ENCODE data around the gene GPC5.

Gene GPC5

DNA sequence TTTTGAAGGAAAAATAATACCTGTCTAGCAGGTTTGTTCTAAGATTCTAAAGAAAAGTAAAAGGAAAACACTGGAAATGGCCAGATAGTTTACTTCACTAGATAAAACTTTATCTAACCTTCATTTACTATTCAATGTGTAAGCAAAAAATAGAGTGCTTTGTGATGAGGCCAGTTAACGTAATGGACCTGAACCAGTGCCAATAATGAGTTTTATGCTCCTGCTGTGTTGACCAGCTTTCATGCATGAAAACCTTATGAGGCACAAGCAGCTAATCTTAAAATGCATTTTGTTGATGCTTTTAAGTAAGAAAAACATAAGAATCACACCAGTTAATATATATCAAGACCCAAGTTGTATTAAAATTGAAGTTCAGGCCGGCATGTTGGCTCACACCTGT, 1211.0 kb downstream of the GPC5 start:
- no peak overlapping the region for H3K27ac ChIP-seq (ENCODE audit: extremely low read depth, low read depth, low read length)
- no peaks in the 10 kb centered on the region for H3K36me3 ChIP-seq (ENCODE audit: control insufficient read depth in 2 of 2, insufficient read depth in 1 of 2, low read length in 2 of 2)
- no peak for TF ChIP-seq GLI2 (tag by site-specific recombination; IDR thresholded peaks at IDR 0.05; ENCODE audit: borderline replicate concordance, low read depth)
- TF ChIP-seq, protein P1, sequence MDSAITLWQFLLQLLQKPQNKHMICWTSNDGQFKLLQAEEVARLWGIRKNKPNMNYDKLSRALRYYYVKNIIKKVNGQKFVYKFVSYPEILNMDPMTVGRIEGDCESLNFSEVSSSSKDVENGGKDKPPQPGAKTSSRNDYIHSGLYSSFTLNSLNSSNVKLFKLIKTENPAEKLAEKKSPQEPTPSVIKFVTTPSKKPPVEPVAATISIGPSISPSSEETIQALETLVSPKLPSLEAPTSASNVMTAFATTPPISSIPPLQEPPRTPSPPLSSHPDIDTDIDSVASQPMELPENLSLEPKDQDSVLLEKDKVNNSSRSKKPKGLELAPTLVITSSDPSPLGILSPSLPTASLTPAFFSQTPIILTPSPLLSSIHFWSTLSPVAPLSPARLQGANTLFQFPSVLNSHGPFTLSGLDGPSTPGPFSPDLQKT (IDR thresholded peaks at IDR 0.05; ENCODE audit: borderline replicate concordance, low read depth, low read length): no peak
- TF ChIP-seq, protein P2, sequence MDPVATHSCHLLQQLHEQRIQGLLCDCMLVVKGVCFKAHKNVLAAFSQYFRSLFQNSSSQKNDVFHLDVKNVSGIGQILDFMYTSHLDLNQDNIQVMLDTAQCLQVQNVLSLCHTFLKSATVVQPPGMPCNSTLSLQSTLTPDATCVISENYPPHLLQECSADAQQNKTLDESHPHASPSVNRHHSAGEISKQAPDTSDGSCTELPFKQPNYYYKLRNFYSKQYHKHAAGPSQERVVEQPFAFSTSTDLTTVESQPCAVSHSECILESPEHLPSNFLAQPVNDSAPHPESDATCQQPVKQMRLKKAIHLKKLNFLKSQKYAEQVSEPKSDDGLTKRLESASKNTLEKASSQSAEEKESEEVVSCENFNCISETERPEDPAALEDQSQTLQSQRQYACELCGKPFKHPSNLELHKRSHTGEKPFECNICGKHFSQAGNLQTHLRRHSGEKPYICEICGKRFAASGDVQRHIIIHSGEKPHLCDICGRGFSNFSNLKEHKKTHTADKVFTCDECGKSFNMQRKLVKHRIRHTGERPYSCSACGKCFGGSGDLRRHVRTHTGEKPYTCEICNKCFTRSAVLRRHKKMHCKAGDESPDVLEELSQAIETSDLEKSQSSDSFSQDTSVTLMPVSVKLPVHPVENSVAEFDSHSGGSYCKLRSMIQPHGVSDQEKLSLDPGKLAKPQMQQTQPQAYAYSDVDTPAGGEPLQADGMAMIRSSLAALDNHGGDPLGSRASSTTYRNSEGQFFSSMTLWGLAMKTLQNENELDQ (tag by site-specific recombination; IDR thresholded peaks at IDR 0.05; ENCODE audit: low read depth): no peak
- CTCF ChIA-PET: interaction anchor here (0.6 to 0.7 kb wide), 2 partner anchors 109 to 110 kb away, joined by 4 to 5 read pairs; no protein-coding TSS in a partner anchor
- H3K4me1 ChIP-seq (ENCODE audit: control insufficient read depth, insufficient read depth, low read length): no peaks in the 10 kb centered on the region
- H3K9me3 ChIP-seq (ENCODE audit: control insufficient read depth, insufficient read depth, low read depth, low read length): no peaks in the 10 kb centered on the region
- H3K4me3 ChIP-seq (ENCODE audit: low read depth, low read length): no peak overlapping the region
- POLR2A ChIA-PET: no interaction called here

DNA sequence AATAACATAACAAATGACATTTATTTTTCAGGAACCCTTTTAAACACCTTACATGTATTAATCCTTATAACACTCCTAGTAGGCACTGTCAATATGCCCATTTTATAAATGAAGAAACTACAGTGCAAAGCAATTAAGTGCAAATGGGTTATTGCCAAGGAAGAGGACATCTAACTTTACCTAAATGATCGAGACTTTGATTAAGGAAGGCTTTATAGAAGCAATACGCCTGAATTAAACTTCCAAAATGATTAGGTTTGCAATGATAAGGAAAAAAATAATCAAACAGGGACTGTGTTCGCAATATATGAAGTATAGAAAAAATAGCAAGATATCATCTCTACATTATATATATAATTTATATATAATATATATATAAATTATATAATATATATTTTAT, 1214.5 kb downstream of the GPC5 start:
- H3K36me3 ChIP-seq (ENCODE audit: control insufficient read depth in 2 of 2, insufficient read depth in 1 of 2, low read length in 2 of 2): no peaks in the 10 kb centered on the region
- no peaks in the 10 kb centered on the region for H3K9me3 ChIP-seq (ENCODE audit: control insufficient read depth, insufficient read depth, low read depth, low read length)
- TF ChIP-seq KLF16 (tag by site-specific recombination; IDR thresholded peaks at IDR 0.05): no peak
- TF ChIP-seq, protein P3, sequence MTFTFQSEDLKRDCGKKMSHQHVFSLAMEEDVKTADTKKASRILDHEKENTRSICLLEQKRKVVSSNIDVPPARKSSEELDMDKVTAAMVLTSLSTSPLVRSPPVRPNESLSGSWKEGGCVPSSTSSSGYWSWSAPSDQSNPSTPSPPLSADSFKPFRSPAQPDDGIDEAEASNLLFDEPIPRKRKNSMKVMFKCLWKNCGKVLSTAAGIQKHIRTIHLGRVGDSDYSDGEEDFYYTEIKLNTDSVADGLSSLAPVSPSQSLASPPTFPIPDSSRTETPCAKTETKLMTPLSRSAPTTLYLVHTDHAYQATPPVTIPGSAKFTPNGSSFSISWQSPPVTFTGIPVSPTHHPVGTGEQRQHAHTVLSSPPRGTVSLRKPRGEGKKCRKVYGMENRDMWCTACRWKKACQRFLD (tag by site-specific recombination; IDR thresholded peaks at IDR 0.05): no peak
- TF ChIP-seq ZNF624 (tag by site-specific recombination; IDR thresholded peaks at IDR 0.05): no peak
- TF ChIP-seq, protein P4, sequence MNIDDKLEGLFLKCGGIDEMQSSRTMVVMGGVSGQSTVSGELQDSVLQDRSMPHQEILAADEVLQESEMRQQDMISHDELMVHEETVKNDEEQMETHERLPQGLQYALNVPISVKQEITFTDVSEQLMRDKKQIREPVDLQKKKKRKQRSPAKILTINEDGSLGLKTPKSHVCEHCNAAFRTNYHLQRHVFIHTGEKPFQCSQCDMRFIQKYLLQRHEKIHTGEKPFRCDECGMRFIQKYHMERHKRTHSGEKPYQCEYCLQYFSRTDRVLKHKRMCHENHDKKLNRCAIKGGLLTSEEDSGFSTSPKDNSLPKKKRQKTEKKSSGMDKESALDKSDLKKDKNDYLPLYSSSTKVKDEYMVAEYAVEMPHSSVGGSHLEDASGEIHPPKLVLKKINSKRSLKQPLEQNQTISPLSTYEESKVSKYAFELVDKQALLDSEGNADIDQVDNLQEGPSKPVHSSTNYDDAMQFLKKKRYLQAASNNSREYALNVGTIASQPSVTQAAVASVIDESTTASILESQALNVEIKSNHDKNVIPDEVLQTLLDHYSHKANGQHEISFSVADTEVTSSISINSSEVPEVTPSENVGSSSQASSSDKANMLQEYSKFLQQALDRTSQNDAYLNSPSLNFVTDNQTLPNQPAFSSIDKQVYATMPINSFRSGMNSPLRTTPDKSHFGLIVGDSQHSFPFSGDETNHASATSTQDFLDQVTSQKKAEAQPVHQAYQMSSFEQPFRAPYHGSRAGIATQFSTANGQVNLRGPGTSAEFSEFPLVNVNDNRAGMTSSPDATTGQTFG (tag by site-specific recombination; IDR thresholded peaks at IDR 0.05; ENCODE audit: borderline replicate concordance): no peak
- no peak for TF ChIP-seq OVOL3 (tag by site-specific recombination; IDR thresholded peaks at IDR 0.05)
- TF ChIP-seq ZNF629 (tag by site-specific recombination; IDR thresholded peaks at IDR 0.05): no peak
- no peak for TF ChIP-seq GFI1B (tag by site-specific recombination; IDR thresholded peaks at IDR 0.05)
- H3K4me1 ChIP-seq (ENCODE audit: control insufficient read depth, insufficient read depth, low read length): no peaks in the 10 kb centered on the region
- H3K27ac ChIP-seq (ENCODE audit: extremely low read depth, low read depth, low read length): no peak overlapping the region
- H3K4me3 ChIP-seq (ENCODE audit: low read depth, low read length): no peak overlapping the region
- CTCF ChIA-PET: no interaction called here
- POLR2A ChIA-PET: no interaction called here

DNA sequence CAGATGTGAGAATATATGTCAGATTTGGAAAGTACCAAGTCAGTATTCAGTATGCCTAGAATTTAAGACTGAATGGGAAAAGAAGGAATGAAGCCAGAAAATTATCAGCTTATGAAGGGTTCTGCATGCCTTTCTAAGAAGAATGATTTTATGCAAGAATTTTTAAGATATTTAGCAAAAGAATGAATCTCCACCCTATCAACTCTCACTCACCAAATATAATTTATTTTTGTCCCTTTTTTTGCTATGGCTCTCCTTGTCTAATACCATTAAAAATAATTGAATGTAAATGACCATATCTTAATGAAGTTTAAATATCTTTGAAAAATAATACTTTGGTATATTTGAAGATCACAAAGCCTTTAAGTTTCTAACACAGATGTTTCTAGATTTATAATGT, 1215.5 kb downstream of the GPC5 start:
- no peak overlapping the region for H3K27ac ChIP-seq (ENCODE audit: extremely low read depth, low read depth, low read length)
- H3K4me3 ChIP-seq (ENCODE audit: low read depth, low read length): no peak overlapping the region
- ChIA-PET CTCF (no interaction called here), POLR2A (no interaction called here)
- no peaks in the 10 kb centered on the region for H3K4me1 ChIP-seq (ENCODE audit: control insufficient read depth, insufficient read depth, low read length)
- no peaks in the 10 kb centered on the region for H3K36me3 ChIP-seq (ENCODE audit: control insufficient read depth in 2 of 2, insufficient read depth in 1 of 2, low read length in 2 of 2)
- H3K9me3 ChIP-seq (ENCODE audit: control insufficient read depth, insufficient read depth, low read depth, low read length): no peaks in the 10 kb centered on the region
- no peak for TF ChIP-seq ZNF560 (tag by site-specific recombination; IDR thresholded peaks at IDR 0.05; ENCODE audit: borderline replicate concordance)
- TF ChIP-seq, protein P1 (IDR thresholded peaks at IDR 0.05; ENCODE audit: borderline replicate concordance, low read depth, low read length): no peak
- TF ChIP-seq ZNF37A (tag by site-specific recombination; IDR thresholded peaks at IDR 0.05): no peak
- no peak for TF ChIP-seq ZNF433 (tag by site-specific recombination; IDR thresholded peaks at IDR 0.05; ENCODE audit: low read depth)
- TF ChIP-seq ZNF549 (tag by site-specific recombination; IDR thresholded peaks at IDR 0.05): no peak
- no peak for TF ChIP-seq ZNF629 (tag by site-specific recombination; IDR thresholded peaks at IDR 0.05)
- TF ChIP-seq ZNF155 (tag by site-specific recombination; IDR thresholded peaks at IDR 0.05): no peak
- TF ChIP-seq ZNF132 (tag by site-specific recombination; IDR thresholded peaks at IDR 0.05; ENCODE audit: borderline replicate concordance): no peak
- TF ChIP-seq RBAK (tag by site-specific recombination; IDR thresholded peaks at IDR 0.05): no peak
- TF ChIP-seq, protein P5, sequence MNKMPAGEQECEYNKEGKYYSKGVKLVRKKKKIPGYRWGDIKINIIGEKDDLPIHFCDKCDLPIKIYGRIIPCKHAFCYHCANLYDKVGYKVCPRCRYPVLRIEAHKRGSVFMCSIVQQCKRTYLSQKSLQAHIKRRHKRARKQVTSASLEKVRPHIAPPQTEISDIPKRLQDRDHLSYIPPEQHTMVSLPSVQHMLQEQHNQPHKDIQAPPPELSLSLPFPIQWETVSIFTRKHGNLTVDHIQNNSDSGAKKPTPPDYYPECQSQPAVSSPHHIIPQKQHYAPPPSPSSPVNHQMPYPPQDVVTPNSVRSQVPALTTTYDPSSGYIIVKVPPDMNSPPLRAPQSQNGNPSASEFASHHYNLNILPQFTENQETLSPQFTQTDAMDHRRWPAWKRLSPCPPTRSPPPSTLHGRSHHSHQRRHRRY (tag by site-specific recombination; IDR thresholded peaks at IDR 0.05): no peak
- TF ChIP-seq TCF7L2 (IDR thresholded peaks at IDR 0.05; ENCODE audit: borderline replicate concordance, low read depth, low read length): no peak
- no peak for TF ChIP-seq ZNF558 (tag by site-specific recombination; IDR thresholded peaks at IDR 0.05)
- TF ChIP-seq ZNF792 (tag by site-specific recombination; IDR thresholded peaks at IDR 0.05): no peak
- TF ChIP-seq ZNF654 (tag by site-specific recombination; IDR thresholded peaks at IDR 0.05; ENCODE audit: low read depth): no peak
- no peak for TF ChIP-seq ZNF621 (tag by site-specific recombination; IDR thresholded peaks at IDR 0.05)

All from HEK293 (cell line).